Measurements from ENCODE around the gene MFRP.

DNA sequence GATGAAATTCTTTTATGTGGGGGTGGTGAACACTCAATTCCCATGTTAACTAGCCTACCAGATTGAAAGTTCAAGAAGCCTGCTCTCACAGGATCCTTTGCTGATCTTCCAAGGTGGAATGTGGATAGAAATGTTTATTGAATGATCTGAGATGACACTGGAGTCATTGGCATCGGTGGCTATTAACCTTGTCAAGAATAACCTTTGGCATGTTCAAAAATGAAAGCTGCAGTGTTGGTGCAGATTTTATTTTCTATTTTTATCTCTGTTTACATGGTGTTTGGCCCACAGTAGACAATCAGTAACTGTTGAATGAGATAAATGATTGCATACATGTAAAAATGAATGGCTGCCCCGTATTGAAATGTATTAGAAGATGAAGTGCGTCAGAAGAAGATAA is 48.6 kb downstream of the MFRP start:
- TF ChIP-seq, protein P1, sequence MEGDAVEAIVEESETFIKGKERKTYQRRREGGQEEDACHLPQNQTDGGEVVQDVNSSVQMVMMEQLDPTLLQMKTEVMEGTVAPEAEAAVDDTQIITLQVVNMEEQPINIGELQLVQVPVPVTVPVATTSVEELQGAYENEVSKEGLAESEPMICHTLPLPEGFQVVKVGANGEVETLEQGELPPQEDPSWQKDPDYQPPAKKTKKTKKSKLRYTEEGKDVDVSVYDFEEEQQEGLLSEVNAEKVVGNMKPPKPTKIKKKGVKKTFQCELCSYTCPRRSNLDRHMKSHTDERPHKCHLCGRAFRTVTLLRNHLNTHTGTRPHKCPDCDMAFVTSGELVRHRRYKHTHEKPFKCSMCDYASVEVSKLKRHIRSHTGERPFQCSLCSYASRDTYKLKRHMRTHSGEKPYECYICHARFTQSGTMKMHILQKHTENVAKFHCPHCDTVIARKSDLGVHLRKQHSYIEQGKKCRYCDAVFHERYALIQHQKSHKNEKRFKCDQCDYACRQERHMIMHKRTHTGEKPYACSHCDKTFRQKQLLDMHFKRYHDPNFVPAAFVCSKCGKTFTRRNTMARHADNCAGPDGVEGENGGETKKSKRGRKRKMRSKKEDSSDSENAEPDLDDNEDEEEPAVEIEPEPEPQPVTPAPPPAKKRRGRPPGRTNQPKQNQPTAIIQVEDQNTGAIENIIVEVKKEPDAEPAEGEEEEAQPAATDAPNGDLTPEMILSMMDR (IDR thresholded peaks at IDR 0.05): no peak
- TF ChIP-seq POLR2AphosphoS5 (IDR thresholded peaks at IDR 0.05) (no peak), POLR2A (IDR thresholded peaks at IDR 0.05) (no peak)
